GM12801 (cell line): Measurements from ENCODE around the gene PAM.

Experiments used
- CTCF ChIP-seq: IDR thresholded peaks from one replicate; pipeline ENCODE4 v1.5.1; 2011; ENCODE audit warnings: control low read depth; ENCODE audit not compliant: insufficient read length; ENCODE audit errors: extremely low read depth

PAM gene

DNA sequence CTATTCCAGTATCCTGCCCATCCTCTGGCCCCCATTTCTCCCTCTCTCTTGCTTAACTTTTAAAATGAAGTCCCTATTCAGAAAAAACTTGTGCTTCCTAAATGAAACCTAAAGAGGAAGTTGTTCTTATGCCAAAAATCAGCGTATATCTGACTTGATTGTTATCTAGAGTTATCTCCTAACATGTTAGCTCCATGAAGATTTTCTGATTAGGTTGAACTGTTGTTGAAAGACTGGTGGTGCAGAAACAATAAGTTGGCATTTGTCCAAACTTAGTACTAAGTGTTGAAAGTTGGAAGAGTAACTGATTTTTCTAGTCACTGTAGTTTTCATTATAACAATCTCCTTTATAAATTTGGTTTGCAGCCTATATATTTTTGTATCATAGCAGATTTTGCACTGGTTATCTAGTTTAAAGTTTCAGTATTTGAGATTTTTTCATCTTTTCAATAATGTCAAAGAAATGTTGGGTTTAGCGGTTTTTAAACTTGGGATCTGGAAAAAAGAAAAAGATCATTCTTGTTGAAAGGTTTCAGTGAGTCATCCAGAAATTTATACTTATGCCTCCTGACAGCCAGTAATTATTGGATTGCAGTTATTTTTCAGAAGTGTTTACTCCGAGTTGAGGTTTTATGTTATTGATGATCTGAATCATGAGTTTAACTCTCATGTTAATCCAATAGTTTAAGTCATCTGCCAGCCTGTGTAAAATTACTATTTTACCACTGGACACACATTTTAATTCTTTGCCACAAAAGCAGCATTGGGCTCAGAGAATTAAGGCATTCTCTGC, 60.6 kb downstream of the PAM start:
- TF ChIP-seq CTCF: no peak

DNA sequence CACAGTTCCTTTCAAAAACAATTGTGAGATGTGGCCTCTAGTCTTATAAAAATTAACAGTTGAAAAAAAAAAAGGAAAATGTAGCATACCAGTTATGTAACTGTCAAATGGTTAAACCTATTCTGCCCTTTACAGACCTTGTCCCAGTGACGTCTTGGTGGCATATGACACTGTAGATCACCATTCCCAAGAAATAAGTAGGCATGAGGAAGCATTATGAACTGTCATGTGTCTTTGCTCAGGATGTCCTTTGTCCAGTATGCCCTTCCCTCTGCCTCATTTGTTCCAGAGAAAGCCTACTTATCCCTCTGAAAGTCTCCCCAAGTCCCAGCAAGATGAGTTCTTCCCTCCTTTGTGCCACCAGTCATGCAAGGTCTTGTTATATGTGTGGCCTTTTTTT, 63.2 kb downstream of the PAM start:
- no peak for TF ChIP-seq CTCF

- TF ChIP-seq CTCF: no peak
Measured at GRCh38 chr5:102818934-102819333, 63.8 kb downstream of the PAM start.

- TF ChIP-seq CTCF: no peak
Measured at GRCh38 chr5:102819634-102820033, 64.5 kb downstream of the PAM start.

- no peak for TF ChIP-seq CTCF
Measured at GRCh38 chr5:102823441-102823874, 68.4 kb downstream of the PAM start.

- TF ChIP-seq CTCF: no peak
Measured at GRCh38 chr5:102826629-102827028, 71.5 kb downstream of the PAM start.

DNA sequence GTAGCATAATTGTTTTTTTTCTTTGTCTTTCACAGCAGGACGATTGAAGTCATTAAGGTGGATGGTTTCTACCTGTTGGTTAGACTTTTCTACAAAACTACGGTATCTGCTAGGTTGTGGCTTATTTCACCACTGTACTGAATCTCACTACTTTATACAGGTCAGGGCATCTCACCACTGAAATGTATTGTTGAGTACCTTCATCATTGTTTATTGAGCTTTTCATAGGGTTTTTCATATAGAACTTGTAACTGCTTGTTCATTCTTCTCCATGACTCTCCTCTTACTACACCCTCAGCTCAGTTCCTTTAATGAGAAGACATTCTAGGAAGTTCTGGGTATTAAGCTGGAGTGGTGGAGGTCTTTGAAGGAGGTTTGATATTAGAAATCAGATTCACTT, 75.1 kb downstream of the PAM start:
- TF ChIP-seq CTCF: no peak
